Right lobe of liver (tissue), 6 donors: ENCODE results near the gene SEC23A. TPM values are rescaled to one million over a fixed set of nuclear protein-coding genes. Genes with fewer than 3 reads are reported as not detected.

ENCODE experiments used
- ATAC-seq, 4 donors: fragments of 200-7000 bp; cut with Tn5 transposase; one replicate each; pipeline ENCODE4 v1.9.1; 2020; ENCODE audit warnings: mild to moderate bottlenecking in 4 of 4, moderate library complexity in 4 of 4
- DNase-seq, 3 donors: peaks; one replicate each; pipeline ENCODE4 v3.0.0-alpha.2; 2020
- H3K27ac ChIP-seq, 3 donors: fragments of 200-600 bp; one replicate each; pipeline ENCODE4 v1.8.0; 2022
- H3K27me3 ChIP-seq, 2 donors: fragments of 200-600 bp; one replicate each; pipeline ENCODE4 v1.8.0; 2022
- H3K36me3 ChIP-seq, 4 donors: fragments of 200-600 bp; sonication (generic) in 1 of 4; one replicate each; pipeline versions ENCODE4 v1.5.1 to v1.8.0; 2017 to 2022; ENCODE audit warnings: control low read depth in 1 of 4
- H3K4me1 ChIP-seq, 4 donors: fragments of 200-600 bp; sonication (generic) in 1 of 4; one replicate each; pipeline versions ENCODE4 v1.5.1 to v1.8.0; 2017 to 2022; ENCODE audit warnings: control low read depth in 1 of 4
- H3K4me3 ChIP-seq, 3 donors: fragments of 200-600 bp; one replicate each; pipeline ENCODE4 v1.8.0; 2022
- H3K9me3 ChIP-seq, 4 donors: fragments of 200-600 bp; sonication (generic) in 1 of 4; one replicate each; pipeline versions ENCODE4 v1.5.1 to v1.8.0; 2017 to 2022; ENCODE audit warnings: control low read depth in 1 of 4
- CTCF ChIP-seq, 4 donors: fragments of 200-600 bp in 3 of 4; fragments of 450-650 bp in 1 of 4; IDR thresholded peaks; one replicate each; pipeline versions ENCODE4 v1.5.1 to v1.8.0; 2016 to 2022; ENCODE audit warnings: antibody characterized with exemption in 4 of 4, mild to moderate bottlenecking in 2 of 4
- POLR2A ChIP-seq: fragments of 450-650 bp; IDR thresholded peaks from one replicate; pipeline ENCODE4 v1.6.1; 2017; ENCODE audit warnings: antibody characterized with exemption, mild to moderate bottlenecking
- WGBS: methylation state at CpG from one replicate; pipeline ENCODE4 v1.1.6; 2018; ENCODE audit warnings: low coverage, low lambda C conversion rate; ENCODE audit not compliant: insufficient coverage; ENCODE audit errors: missing lambda C conversion rate; 5-methylcytosine and 5-hydroxymethylcytosine counted together
- intact Hi-C, 2 donors: fragments of 100-400 bp; cut with DNase I; formaldehyde crosslinking; loops; one replicate each; pipeline versions ENCODE4 v1.11.2 to v1.14.1; 2022
- total RNA-seq, 6 experiments: library from RNA; depleted of rRNA in 2 of 6; stranded (reverse); fragments of >200 nt in 2 of 6; fragmentation: NEBNext Ultra II Directional in 3 of 6; extraction: Animal tissue kit (Norgen Biotek cat#: 25700) in 3 of 6; gene quantifications; one replicate each; pipeline versions ENCODE4 v1.1.0 to v1.2.4, GENCODE V29; 2016 to 2023
- donor health status: DM: no; HTN: yes; CAD: no.
- donor health status: DM: no; HTN: no; CAD: no.
- donor health status: DM: no; HTN: no; CAD: no.
- donor health status: DM: no; HTN: yes; CAD: no.
- donor health status: DM: no; HTN: yes; CAD: no.

Gene SEC23A
- total RNA-seq, 6 experiments from 2014 or later = 69.2 to 107 (median 88.1) TPM

GRCh38 chr14:39034481-39035296, 68.3 kb downstream of the SEC23A start:
- H3K9me3 ChIP-seq = no peaks in the 10 kb centered on the region
- 42% methylated on average over 3 of the region's 3 CpGs for WGBS
- DNase-seq = no peak
- H3K27me3 ChIP-seq = no peaks in the 10 kb centered on the region
- H3K36me3 ChIP-seq = peaks cover 0 to 59% (median 36%) of the 10 kb centered on the region in 4 donors
- H3K27ac ChIP-seq = no peak overlapping the region
- H3K4me3 ChIP-seq = no peak overlapping the region
- intact Hi-C loops = no loop called here
- no peaks in the 10 kb centered on the region for H3K4me1 ChIP-seq
- peak; percentile 57 to 68 (median 64) for ATAC-seq
- peak; percentile 22 to 45 (median 30) for TF ChIP-seq CTCF (IDR thresholded peaks at IDR 0.05)
- TF ChIP-seq POLR2A = no peak

GRCh38 chr14:39033371-39033770, 69.7 kb downstream of the SEC23A start:
- ATAC-seq (no peak), DNase-seq (no peak)
- Histone ChIP-seq H3K36me3 (peaks cover 0 to 46% (median 29%) of the 10 kb centered on the region in 4 donors), H3K27me3 (no peaks in the 10 kb centered on the region), H3K4me3 (no peak overlapping the region), H3K4me1 (no peaks in the 10 kb centered on the region), H3K9me3 (no peaks in the 10 kb centered on the region), H3K27ac (no peak overlapping the region)
- intact Hi-C loops = no loop called here
- TF ChIP-seq CTCF (IDR thresholded peaks at IDR 0.05) (no peak), POLR2A (no peak)
- whole genome bisulfite sequencing = 73% methylated on average over 4 of the region's 4 CpGs

GRCh38 chr14:39030209-39030608, 72.8 kb downstream of the SEC23A start:
- WGBS = no CpG with 5 or more reads among the region's 10 CpGs
- TF ChIP-seq CTCF (IDR thresholded peaks at IDR 0.05) = no peak
- TF ChIP-seq POLR2A = no peak
- Histone ChIP-seq H3K4me3 (no peak overlapping the region), H3K36me3 (peaks cover 0 to 19% (median 12%) of the 10 kb centered on the region in 4 donors), H3K9me3 (no peaks in the 10 kb centered on the region), H3K27me3 (no peaks in the 10 kb centered on the region), H3K4me1 (peaks cover 0 to 20% (median 8%) of the 10 kb centered on the region in 4 donors), H3K27ac (no peak overlapping the region)
- intact Hi-C loops = no loop called here
- DNase-seq (no peak), ATAC-seq (no peak)

GRCh38 chr14:39029789-39030188, 73.2 kb downstream of the SEC23A start:
- no peak for TF ChIP-seq POLR2A
- no peak for TF ChIP-seq CTCF (IDR thresholded peaks at IDR 0.05)

More at GRCh38 chr14:39029789-39030188, 73.2 kb downstream of the SEC23A start:
- no peaks in the 10 kb centered on the region for H3K27me3 ChIP-seq
- ATAC-seq = no peak
- H3K4me3 ChIP-seq = no peak overlapping the region
- intact Hi-C loops = no loop called here
- no peak for DNase-seq
- no peak overlapping the region for H3K27ac ChIP-seq
- WGBS = 85% methylated on average over 3 of the region's 8 CpGs
- peaks cover 0 to 25% (median 13%) of the 10 kb centered on the region in 4 donors for H3K4me1 ChIP-seq
- no peaks in the 10 kb centered on the region for H3K9me3 ChIP-seq
- H3K36me3 ChIP-seq = peaks cover 0 to 19% (median 10%) of the 10 kb centered on the region in 4 donors
